Measurements from ENCODE around the gene TLE2. TPM values are rescaled to one million over a fixed set of nuclear protein-coding genes. Genes with fewer than 3 reads are reported as not detected.
"Not testable (repeated sequence)": the region's sequence is repeated elsewhere in the genome, so short reads cannot be mapped to it uniquely, and the experiment has no call there.

TLE2 gene
- polyA plus RNA-seq, 3 donors = not detected

DNA sequence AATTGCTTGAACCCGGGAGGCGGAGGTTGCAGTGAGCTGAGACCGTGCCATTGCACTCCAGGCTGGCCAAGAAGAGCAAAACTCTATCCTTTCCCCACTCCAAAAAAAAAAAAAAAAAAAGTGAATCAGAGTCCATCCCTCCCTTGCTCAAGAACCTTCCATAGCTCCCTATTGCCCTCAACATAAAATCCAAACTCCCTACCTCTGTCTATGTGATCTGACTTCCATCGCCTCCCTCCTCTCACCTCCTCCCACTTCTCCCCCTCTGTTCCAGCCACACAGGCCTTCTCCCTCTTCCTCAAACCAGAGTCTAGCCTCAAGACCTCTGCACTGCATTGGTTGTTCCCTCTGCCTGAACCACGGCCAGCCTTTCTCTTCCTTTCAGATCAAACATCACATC lies 10.0 kb upstream of the TLE2 start:
- Histone ChIP-seq H2AFZ (ENCODE audit: insufficient read depth, low read depth, low read length, poor library complexity, severe bottlenecking) (no peak overlapping the region), H3K9ac (ENCODE audit: insufficient read depth, low read length, poor library complexity, severe bottlenecking) (no peak overlapping the region)
- intact Hi-C loops (cut with micrococcal nuclease) = loop anchor here (5.0 to 10.0 kb wide), 3 partner anchors 62 to 197 kb away; partner anchors contain the start of genes TLE6 (in 2 of the 2) and ZNF555 (in 1 of the 2)

DNA sequence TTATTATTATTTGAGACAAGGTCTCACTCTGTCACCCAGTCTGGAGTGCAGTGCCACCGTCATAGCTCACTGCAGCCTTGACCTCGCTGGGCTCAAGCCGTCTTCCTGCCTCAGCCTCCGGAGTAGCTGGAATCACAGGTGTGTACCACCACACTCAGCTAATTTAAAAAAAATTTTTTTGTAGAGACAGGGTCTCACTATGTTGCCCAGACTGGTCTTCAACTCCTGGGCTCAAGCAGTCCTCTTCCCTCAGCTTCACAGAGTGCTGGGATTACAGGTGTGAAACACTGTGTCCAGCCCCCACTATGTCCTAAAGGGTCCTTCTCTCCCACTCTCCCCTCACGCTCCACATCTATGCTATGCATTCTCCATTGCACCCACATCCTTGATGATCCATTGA lies 9.1 kb upstream of the TLE2 start:
- TF ChIP-seq, protein P1, sequence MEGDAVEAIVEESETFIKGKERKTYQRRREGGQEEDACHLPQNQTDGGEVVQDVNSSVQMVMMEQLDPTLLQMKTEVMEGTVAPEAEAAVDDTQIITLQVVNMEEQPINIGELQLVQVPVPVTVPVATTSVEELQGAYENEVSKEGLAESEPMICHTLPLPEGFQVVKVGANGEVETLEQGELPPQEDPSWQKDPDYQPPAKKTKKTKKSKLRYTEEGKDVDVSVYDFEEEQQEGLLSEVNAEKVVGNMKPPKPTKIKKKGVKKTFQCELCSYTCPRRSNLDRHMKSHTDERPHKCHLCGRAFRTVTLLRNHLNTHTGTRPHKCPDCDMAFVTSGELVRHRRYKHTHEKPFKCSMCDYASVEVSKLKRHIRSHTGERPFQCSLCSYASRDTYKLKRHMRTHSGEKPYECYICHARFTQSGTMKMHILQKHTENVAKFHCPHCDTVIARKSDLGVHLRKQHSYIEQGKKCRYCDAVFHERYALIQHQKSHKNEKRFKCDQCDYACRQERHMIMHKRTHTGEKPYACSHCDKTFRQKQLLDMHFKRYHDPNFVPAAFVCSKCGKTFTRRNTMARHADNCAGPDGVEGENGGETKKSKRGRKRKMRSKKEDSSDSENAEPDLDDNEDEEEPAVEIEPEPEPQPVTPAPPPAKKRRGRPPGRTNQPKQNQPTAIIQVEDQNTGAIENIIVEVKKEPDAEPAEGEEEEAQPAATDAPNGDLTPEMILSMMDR (IDR thresholded peaks at IDR 0.05) = no peak
- 74% methylated on average over 3 of the region's 5 CpGs for WGBS (ENCODE audit: insufficient coverage)
- Histone ChIP-seq H2AFZ (ENCODE audit: insufficient read depth, low read depth, low read length, poor library complexity, severe bottlenecking) (no peak overlapping the region), H3K79me2 (ENCODE audit: insufficient read depth, low read length) (no peaks in the 10 kb centered on the region), H3K9me3 (replicated peaks in 1 of 2; ENCODE audit: control insufficient read depth in 1 of 2, insufficient read depth in 1 of 2, low read length in 2 of 2) (no peaks in the 10 kb centered on the region), H3K27ac (ENCODE audit: low read depth in 1 of 2, low read length in 2 of 2) (no peak overlapping the region), H4K20me1 (ENCODE audit: insufficient read depth, low read length) (no peaks in the 10 kb centered on the region), H3K36me3 (replicated peaks in 1 of 2; ENCODE audit: control insufficient read depth in 1 of 2, insufficient read depth in 2 of 2, low read length in 2 of 2) (no peaks in the 10 kb centered on the region), H3K4me3 (replicated peaks in 1 of 3; ENCODE audit: low read depth in 2 of 3, low read length in 3 of 3) (no peak overlapping the region), H3K4me1 (ENCODE audit: control insufficient read depth in 1 of 2, insufficient read depth in 2 of 2, low read length in 2 of 2) (peaks cover 18 to 25% of the 10 kb centered on the region in 2 donors), H3K27me3 (ENCODE audit: control insufficient read depth in 2 of 2, insufficient read depth in 2 of 2, low read length in 2 of 2) (peaks cover 7 to 30% of the 10 kb centered on the region in 2 donors), H3K9ac (ENCODE audit: insufficient read depth, low read length, poor library complexity, severe bottlenecking) (no peak overlapping the region), H3K4me2 (replicated peaks; ENCODE audit: extremely low read depth, low read length, poor library complexity, severe bottlenecking) (no peak overlapping the region)
- peaks cover 29 to 59% (median 51%) of the 10 kb centered on the region in 3 donors for H3K27me3 Mint-ChIP-seq (ENCODE audit: low read depth in 3 of 3)
- DNase-seq = no peak
- no peak overlapping the region for H3K4me3 Mint-ChIP-seq
- H3K36me3 Mint-ChIP-seq = no peaks in the 10 kb centered on the region
- peaks cover 19% of the 10 kb centered on the region for H3K4me1 Mint-ChIP-seq
- peaks cover 0 to 5% (median 3%) of the 10 kb centered on the region in 7 donors for H3K9me3 Mint-ChIP-seq
- intact Hi-C loops (cut with micrococcal nuclease) = loop anchor here (5.0 to 10.0 kb wide), 3 partner anchors 61 to 196 kb away; partner anchors contain the start of genes TLE6 (in 2 of the 2) and ZNF555 (in 1 of the 2)
- H3K27ac Mint-ChIP-seq = peak overlapping the region in 1 of 7 donors; percentile 37

More for the DNA sequence above, 10.0 kb upstream of the TLE2 start:
- Mint-ChIP-seq H3K36me3 (no peaks in the 10 kb centered on the region), H3K9me3 (peaks cover 0 to 6% (median 3%) of the 10 kb centered on the region in 7 donors), H3K4me1 (peaks cover 19% of the 10 kb centered on the region), H3K27ac (no peak overlapping the region), H3K27me3 (ENCODE audit: low read depth in 3 of 3) (peaks cover 22 to 59% (median 49%) of the 10 kb centered on the region in 3 donors), H3K4me3 (no peak overlapping the region)
- H3K4me2 ChIP-seq (replicated peaks; ENCODE audit: extremely low read depth, low read length, poor library complexity, severe bottlenecking) = no peak overlapping the region
- peaks cover 18 to 25% of the 10 kb centered on the region in 2 donors for H3K4me1 ChIP-seq (ENCODE audit: control insufficient read depth in 1 of 2, insufficient read depth in 2 of 2, low read length in 2 of 2)
- H3K36me3 ChIP-seq (replicated peaks in 1 of 2; ENCODE audit: control insufficient read depth in 1 of 2, insufficient read depth in 2 of 2, low read length in 2 of 2) = no peaks in the 10 kb centered on the region
- H3K27me3 ChIP-seq (ENCODE audit: control insufficient read depth in 2 of 2, insufficient read depth in 2 of 2, low read length in 2 of 2) = peaks cover 7 to 21% of the 10 kb centered on the region in 2 donors
- TF ChIP-seq, protein P1 (IDR thresholded peaks at IDR 0.05) = no peak
- H3K9me3 ChIP-seq (replicated peaks in 1 of 2; ENCODE audit: control insufficient read depth in 1 of 2, insufficient read depth in 1 of 2, low read length in 2 of 2) = no peaks in the 10 kb centered on the region
- H4K20me1 ChIP-seq (ENCODE audit: insufficient read depth, low read length) = no peaks in the 10 kb centered on the region
- H3K4me3 ChIP-seq (replicated peaks in 1 of 3; ENCODE audit: low read depth in 2 of 3, low read length in 3 of 3) = no peak overlapping the region
- no peaks in the 10 kb centered on the region for H3K79me2 ChIP-seq (ENCODE audit: insufficient read depth, low read length)
- WGBS (ENCODE audit: insufficient coverage) = 41% methylated on average over 2 of the region's 5 CpGs
- H3K27ac ChIP-seq (ENCODE audit: low read depth in 1 of 2, low read length in 2 of 2) = no peak overlapping the region
- DNase-seq = no peak

DNA sequence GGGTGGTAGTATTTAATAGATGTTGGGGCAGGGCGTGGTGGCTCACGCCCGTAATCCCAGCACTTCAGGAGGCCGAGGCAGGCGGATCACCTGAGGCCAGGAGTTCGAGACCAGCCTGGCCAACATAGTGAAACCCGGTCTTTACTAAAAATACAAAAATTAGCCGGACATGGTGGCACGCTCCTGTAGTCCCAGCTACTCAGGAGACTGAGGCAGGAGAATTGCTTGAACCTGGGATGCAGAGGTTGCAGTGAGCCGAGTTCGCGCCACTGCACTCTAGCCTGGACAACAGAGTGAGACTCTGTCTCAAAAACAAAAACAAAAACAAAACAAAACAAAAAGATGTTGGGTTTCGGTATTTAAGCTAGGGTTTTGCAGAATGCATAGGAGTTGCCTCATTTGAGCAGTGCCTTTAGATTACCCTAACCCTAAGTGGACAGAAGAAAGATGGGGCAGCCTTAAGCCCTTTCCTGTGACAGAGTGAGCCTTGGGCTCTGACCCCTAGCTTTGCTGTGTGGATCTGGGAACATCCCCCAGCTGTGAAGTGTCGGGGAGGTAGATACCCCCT lies 8.0 kb upstream of the TLE2 start:
- Histone ChIP-seq H2AFZ (ENCODE audit: insufficient read depth, low read depth, low read length, poor library complexity, severe bottlenecking) (peak overlapping the region; percentile 89), H3K4me2 (replicated peaks; ENCODE audit: extremely low read depth, low read length, poor library complexity, severe bottlenecking) (peak overlapping the region; percentile 99), H3K4me1 (ENCODE audit: control insufficient read depth in 1 of 2, insufficient read depth in 2 of 2, low read length in 2 of 2) (peaks cover 18 to 25% of the 10 kb centered on the region in 2 donors), H3K27me3 (ENCODE audit: control insufficient read depth in 2 of 2, insufficient read depth in 2 of 2, low read length in 2 of 2) (peaks cover 3 to 30% of the 10 kb centered on the region in 2 donors), H3K4me3 (replicated peaks in 1 of 3; ENCODE audit: low read depth in 2 of 3, low read length in 3 of 3) (peak overlapping the region in 1 of 3 experiments; percentile 80)
- intact Hi-C loops (cut with micrococcal nuclease) = loop anchor here (5.0 to 10.0 kb wide), 3 partner anchors 60 to 195 kb away; partner anchors contain the start of genes TLE6 (in 2 of the 2) and ZNF555 (in 1 of the 2)
- H3K36me3 Mint-ChIP-seq; H3K9ac ChIP-seq (ENCODE audit: insufficient read depth, low read length, poor library complexity, severe bottlenecking); H3K9me3 Mint-ChIP-seq; H4K20me1 ChIP-seq (ENCODE audit: insufficient read depth, low read length); H3K27ac ChIP-seq (ENCODE audit: low read depth in 1 of 2, low read length in 2 of 2); H3K79me2 ChIP-seq (ENCODE audit: insufficient read depth, low read length); H3K9me3 ChIP-seq (replicated peaks in 1 of 2; ENCODE audit: control insufficient read depth in 1 of 2, insufficient read depth in 1 of 2, low read length in 2 of 2); H3K36me3 ChIP-seq (replicated peaks in 1 of 2; ENCODE audit: control insufficient read depth in 1 of 2, insufficient read depth in 2 of 2, low read length in 2 of 2); DNase-seq: not testable (repeated sequence)
- Mint-ChIP-seq H3K27me3 (ENCODE audit: low read depth in 3 of 3) (peaks cover 28 to 59% (median 53%) of the 10 kb centered on the region in 3 donors), H3K27ac (peak overlapping the region in 1 of 7 donors; percentile 66), H3K4me3 (peak overlapping the region; percentile 88 to 95), H3K4me1 (peaks cover 15% of the 10 kb centered on the region)
- WGBS (ENCODE audit: insufficient coverage) = 68% methylated on average over 10 of the region's 14 CpGs

Data from CD14-positive monocyte (primary cell).